Naive B cell (primary cell): ENCODE data around the gene PSMD9. TPM values are rescaled to one million over a fixed set of nuclear protein-coding genes. Genes with fewer than 3 reads are reported as not detected.
"Not testable (repeated sequence)": the region's sequence is repeated elsewhere in the genome, so short reads cannot be mapped to it uniquely, and the experiment has no call there.

Experiments used
- ATAC-seq, 2 donors: fragments of 150-1000 bp; cut with Tn5 transposase; 2 replicates each; pipeline ENCODE4 v1.10.0; 2021; ENCODE audit warnings: low read depth in 2 of 2, mild to moderate bottlenecking in 2 of 2, moderate library complexity in 2 of 2
- DNase-seq: peaks from one replicate; pipeline ENCODE4 v3.0.0; 2022
- H3K27ac Mint-ChIP-seq, 6 donors: one replicate each; pipeline ENCODE4 v1.8.0; 2020 to 2022; ENCODE audit warnings: mild to moderate bottlenecking in 6 of 6, mixed read lengths in 6 of 6, moderate library complexity in 5 of 6, inconsistent platforms in 2 of 6
- H3K27me3 Mint-ChIP-seq, 3 donors: one replicate each; pipeline ENCODE4 v1.8.0; 2021 to 2022; ENCODE audit warnings: mixed read lengths in 3 of 3, mild to moderate bottlenecking in 1 of 3
- H3K36me3 Mint-ChIP-seq, 2 donors: one replicate each; pipeline ENCODE4 v1.8.0; 2020 to 2022; ENCODE audit warnings: mixed read lengths in 2 of 2, inconsistent platforms in 1 of 2, mild to moderate bottlenecking in 1 of 2
- H3K4me1 Mint-ChIP-seq, 3 donors: one replicate each; pipeline ENCODE4 v1.8.0; 2020 to 2022; ENCODE audit warnings: mixed read lengths in 3 of 3, inconsistent platforms in 1 of 3, mild to moderate bottlenecking in 1 of 3, moderate library complexity in 1 of 3
- H3K4me3 Mint-ChIP-seq, 8 donors: one replicate each; pipeline ENCODE4 v1.8.0; 2020 to 2022; ENCODE audit warnings: mild to moderate bottlenecking in 8 of 8, mixed read lengths in 8 of 8, moderate library complexity in 8 of 8, inconsistent platforms in 2 of 8
- H3K9me3 Mint-ChIP-seq, 7 donors: one replicate each; pipeline ENCODE4 v1.8.0; 2020 to 2022; ENCODE audit warnings: mixed read lengths in 7 of 7, mild to moderate bottlenecking in 5 of 7, inconsistent platforms in 2 of 7, moderate library complexity in 1 of 7
- polyA plus RNA-seq, 6 donors: library from polyadenylated mRNA; unstranded; fragments of 300-500 nt; fragmentation: Illumina TruSeq; gene quantifications; one replicate each; pipeline ENCODE4 v1.2.3, GENCODE V29; 2021; ENCODE audit warnings: low read depth in 6 of 6

The PSMD9 gene
- polyA plus RNA-seq, 6 donors from 2014 or later = 71.6 to 97.1 (median 74.1) TPM

- peaks cover 10 to 25% (median 15%) of the 10 kb centered on the region in 3 donors for H3K4me1 Mint-ChIP-seq
- H3K9me3 Mint-ChIP-seq, H3K36me3 Mint-ChIP-seq, DNase-seq, H3K4me3 Mint-ChIP-seq, H3K27me3 Mint-ChIP-seq, ATAC-seq: not testable (repeated sequence)
- H3K27ac Mint-ChIP-seq = peak overlapping the region in 1 of 6 donors; percentile 57
Measured at GRCh38 chr12:121885129-121885528, 3.5 kb upstream of the PSMD9 start.

GRCh38 chr12:121888083-121888477 is 510 bp upstream of the PSMD9 start:
- peaks cover 14 to 29% (median 15%) of the 10 kb centered on the region in 3 donors for H3K4me1 Mint-ChIP-seq
- H3K36me3 Mint-ChIP-seq = no peaks in the 10 kb centered on the region
- H3K27me3 Mint-ChIP-seq = peaks cover 0 to 4% (median 0%) of the 10 kb centered on the region in 3 donors
- H3K9me3 Mint-ChIP-seq = peaks cover 0 to 2% (median 0%) of the 10 kb centered on the region in 7 donors
- ATAC-seq = no peak
- peak overlapping the region; percentile 89 to 100 (median 98) for H3K4me3 Mint-ChIP-seq
- H3K27ac Mint-ChIP-seq = peak overlapping the region; percentile 94 to 99 (median 98)
- DNase-seq = no peak

- Mint-ChIP-seq H3K4me3 (peak overlapping the region; percentile 89 to 100 (median 98)), H3K27ac (peak overlapping the region; percentile 94 to 99 (median 98)), H3K27me3 (no peaks in the 10 kb centered on the region), H3K4me1 (peaks cover 20 to 33% (median 25%) of the 10 kb centered on the region in 3 donors), H3K9me3 (peaks cover 0 to 2% (median 0%) of the 10 kb centered on the region in 7 donors), H3K36me3 (no peaks in the 10 kb centered on the region)
- no peak for ATAC-seq
- DNase-seq = no peak
Measured at GRCh38 chr12:121889274-121889624, 659 bp downstream of the PSMD9 start.

GRCh38 chr12:121889661-121890060 is 1.1 kb downstream of the PSMD9 start:
- peak overlapping the region in 5 of 6 donors; percentile 37 to 99 (median 96) for H3K27ac Mint-ChIP-seq
- peaks cover 20 to 33% (median 27%) of the 10 kb centered on the region in 3 donors for H3K4me1 Mint-ChIP-seq
- ATAC-seq, H3K36me3 Mint-ChIP-seq, H3K27me3 Mint-ChIP-seq, H3K9me3 Mint-ChIP-seq, DNase-seq: not testable (repeated sequence)
- H3K4me3 Mint-ChIP-seq = peak overlapping the region; percentile 89 to 100 (median 98)

GRCh38 chr12:121892673-121893561 is 4.3 kb downstream of the PSMD9 start:
- Mint-ChIP-seq H3K4me3 (no peak overlapping the region), H3K36me3 (peaks cover 5 to 8% of the 10 kb centered on the region in 2 donors), H3K9me3 (peaks cover 0 to 2% (median 0%) of the 10 kb centered on the region in 7 donors), H3K4me1 (peaks cover 20 to 33% (median 27%) of the 10 kb centered on the region in 3 donors), H3K27me3 (no peaks in the 10 kb centered on the region), H3K27ac (no peak overlapping the region)
- DNase-seq = no peak
- no peak for ATAC-seq

GRCh38 chr12:121893961-121894460 is 5.4 kb downstream of the PSMD9 start:
- H3K27me3 Mint-ChIP-seq = no peaks in the 10 kb centered on the region
- no peak for DNase-seq
- no peak for ATAC-seq
- H3K4me3 Mint-ChIP-seq = peak overlapping the region in 1 of 8 donors; percentile 40
- peaks cover 15 to 22% (median 19%) of the 10 kb centered on the region in 3 donors for H3K4me1 Mint-ChIP-seq
- H3K27ac Mint-ChIP-seq = peak overlapping the region in 3 of 6 donors; percentile 43 to 92 (median 81)
- H3K9me3 Mint-ChIP-seq = no peaks in the 10 kb centered on the region
- H3K36me3 Mint-ChIP-seq = peaks cover 5 to 8% of the 10 kb centered on the region in 2 donors

- Mint-ChIP-seq H3K27ac (peak overlapping the region in 2 of 6 donors; percentile 43 to 93), H3K9me3 (no peaks in the 10 kb centered on the region), H3K4me1 (peaks cover 10 to 15% (median 14%) of the 10 kb centered on the region in 3 donors), H3K36me3 (peaks cover 5 to 8% of the 10 kb centered on the region in 2 donors), H3K4me3 (peak overlapping the region in 1 of 8 donors; percentile 12), H3K27me3 (no peaks in the 10 kb centered on the region)
- DNase-seq = no peak
- no peak for ATAC-seq
Measured at GRCh38 chr12:121894633-121895032, 6.0 kb downstream of the PSMD9 start.

- Mint-ChIP-seq H3K9me3 (no peaks in the 10 kb centered on the region), H3K4me1 (peaks cover 5 to 11% (median 7%) of the 10 kb centered on the region in 3 donors), H3K27me3 (no peaks in the 10 kb centered on the region), H3K36me3 (peaks cover 10 to 15% of the 10 kb centered on the region in 2 donors), H3K4me3 (no peak overlapping the region), H3K27ac (no peak overlapping the region)
- DNase-seq (no peak), ATAC-seq (no peak)
Measured at GRCh38 chr12:121898287-121898686, 9.7 kb downstream of the PSMD9 start.

- DNase-seq (no peak), ATAC-seq (no peak)
- Mint-ChIP-seq H3K9me3 (no peaks in the 10 kb centered on the region), H3K36me3 (peaks cover 10 to 15% of the 10 kb centered on the region in 2 donors), H3K4me3 (no peak overlapping the region), H3K4me1 (peaks cover 0 to 2% (median 0%) of the 10 kb centered on the region in 3 donors), H3K27ac (peak overlapping the region in 1 of 6 donors; percentile 12), H3K27me3 (no peaks in the 10 kb centered on the region)
Measured at GRCh38 chr12:121899590-121899989, 11.0 kb downstream of the PSMD9 start.

GRCh38 chr12:121903202-121903601 is 14.6 kb downstream of the PSMD9 start:
- no peaks in the 10 kb centered on the region for H3K4me1 Mint-ChIP-seq
- H3K9me3 Mint-ChIP-seq = no peaks in the 10 kb centered on the region
- peaks cover 5 to 7% of the 10 kb centered on the region in 2 donors for H3K36me3 Mint-ChIP-seq
- no peak overlapping the region for H3K4me3 Mint-ChIP-seq
- ATAC-seq (no peak), DNase-seq (no peak)
- no peak overlapping the region for H3K27ac Mint-ChIP-seq
- H3K27me3 Mint-ChIP-seq = no peaks in the 10 kb centered on the region

- ATAC-seq (no peak), DNase-seq (no peak)
- H3K27me3 Mint-ChIP-seq = no peaks in the 10 kb centered on the region
- no peaks in the 10 kb centered on the region for H3K9me3 Mint-ChIP-seq
- peaks cover 0 to 3% (median 2%) of the 10 kb centered on the region in 3 donors for H3K4me1 Mint-ChIP-seq
- peaks cover 12 to 19% of the 10 kb centered on the region in 2 donors for H3K36me3 Mint-ChIP-seq
- peak overlapping the region in 1 of 6 donors; percentile 7 for H3K27ac Mint-ChIP-seq
- no peak overlapping the region for H3K4me3 Mint-ChIP-seq
Measured at GRCh38 chr12:121905746-121906145, 17.2 kb downstream of the PSMD9 start.

- Mint-ChIP-seq H3K27me3 (no peaks in the 10 kb centered on the region), H3K36me3 (peaks cover 7 to 16% of the 10 kb centered on the region in 2 donors), H3K4me1 (peaks cover 0 to 3% (median 2%) of the 10 kb centered on the region in 3 donors), H3K4me3 (no peak overlapping the region), H3K27ac (peak overlapping the region in 2 of 6 donors; percentile 0 to 73), H3K9me3 (no peaks in the 10 kb centered on the region)
- DNase-seq (no peak), ATAC-seq (no peak)
Measured at GRCh38 chr12:121908702-121909101, 20.1 kb downstream of the PSMD9 start.

- Mint-ChIP-seq H3K9me3 (no peaks in the 10 kb centered on the region), H3K27me3 (no peaks in the 10 kb centered on the region), H3K27ac (no peak overlapping the region), H3K4me1 (peaks cover 0 to 4% (median 3%) of the 10 kb centered on the region in 3 donors), H3K36me3 (peaks cover 7 to 16% of the 10 kb centered on the region in 2 donors), H3K4me3 (no peak overlapping the region)
- no peak for DNase-seq
- ATAC-seq = no peak
Measured at GRCh38 chr12:121911824-121912585, 23.4 kb downstream of the PSMD9 start.
